Stimulated activated CD4-positive, alpha-beta T cell treated with anti-CD3 and anti-CD28 coated beads, Interleukin-1b, Interleukin-23, amount 100 ng/mL, for 1 hour (primary cell): ENCODE data around the gene PTPRN2.
"Not testable (repeated sequence)": the region's sequence is repeated elsewhere in the genome, so short reads cannot be mapped to it uniquely, and the experiment has no call there.

Experiments used
- DNase-seq, 2 donors: peaks; one replicate each; pipeline ENCODE4 v3.0.0-alpha.2; 2020; ENCODE audit warnings: low read depth in 2 of 2

PTPRN2 gene

DNA sequence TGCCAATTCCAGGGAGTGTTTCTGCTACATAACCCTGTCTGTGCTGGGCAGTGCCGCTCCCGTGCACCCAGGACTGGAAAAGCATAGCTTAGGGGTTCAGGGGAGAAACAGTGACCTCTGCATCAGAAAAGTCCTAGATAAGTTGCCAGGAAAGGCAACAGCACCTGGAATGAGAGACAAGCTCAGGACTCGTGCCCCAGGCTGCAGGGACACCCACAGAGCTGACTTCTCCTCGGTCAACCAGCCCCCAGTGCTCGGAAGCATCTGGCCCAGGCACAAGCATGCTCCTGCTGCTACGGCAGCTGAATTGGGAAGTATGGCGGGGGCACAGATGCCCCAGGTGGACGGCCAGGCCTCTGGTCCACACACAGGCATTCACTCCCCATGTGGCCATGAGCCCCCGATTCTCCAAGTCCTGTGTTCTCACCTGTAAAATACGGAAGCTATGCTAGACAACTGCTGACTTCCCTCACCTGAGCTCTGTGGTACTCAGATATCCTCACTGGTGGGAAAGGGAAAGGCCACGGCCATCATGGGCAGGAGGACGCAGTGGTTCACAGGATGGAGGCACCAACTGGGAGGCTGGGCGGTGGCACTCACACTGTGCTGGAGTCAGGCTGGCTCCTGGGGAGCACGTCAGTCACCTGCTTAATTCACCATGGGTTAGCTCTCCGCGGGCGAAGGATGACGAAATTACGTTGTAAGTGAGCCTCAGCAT, 220.5 kb downstream of the PTPRN2 start:
- DNase-seq: no peak

DNA sequence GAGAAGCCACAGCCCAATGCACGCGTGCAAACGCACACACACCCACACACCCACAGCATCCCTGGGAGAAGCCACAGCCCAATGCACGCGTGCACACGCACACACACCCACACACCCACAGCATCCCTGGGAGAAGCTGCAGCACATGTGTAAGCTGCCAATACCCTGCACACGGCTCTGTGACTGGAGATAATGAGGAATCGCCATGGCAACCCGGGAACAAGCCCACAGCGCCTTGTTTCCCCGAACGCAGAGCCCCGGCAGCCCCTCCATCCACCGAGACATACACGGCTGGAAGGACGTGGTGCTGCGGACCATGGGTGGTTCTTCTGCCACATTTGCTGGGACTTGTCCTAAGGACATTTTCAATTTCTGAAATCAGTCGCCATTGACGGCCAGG, 221.3 kb downstream of the PTPRN2 start:
- DNase-seq: no peak

DNA sequence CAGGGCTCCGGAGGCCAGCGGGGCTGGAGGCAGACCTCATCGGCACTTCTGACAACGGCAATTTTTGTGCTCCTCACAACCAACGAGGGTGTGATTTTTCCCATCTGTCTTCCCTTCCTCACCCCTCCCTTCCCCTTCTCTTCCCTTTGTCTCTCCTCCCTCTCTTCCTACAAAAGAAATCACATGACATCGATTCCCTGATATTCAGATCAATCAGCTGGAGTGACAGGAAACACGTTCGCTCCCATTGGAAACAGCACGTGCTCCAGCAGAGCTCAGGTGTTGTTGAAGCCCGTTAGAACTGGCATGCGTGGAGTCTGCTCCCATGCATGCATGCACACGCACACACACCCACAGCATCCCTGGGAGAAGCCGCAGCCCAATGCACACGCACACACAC, 222.4 kb downstream of the PTPRN2 start:
- DNase-seq: no peak

DNA sequence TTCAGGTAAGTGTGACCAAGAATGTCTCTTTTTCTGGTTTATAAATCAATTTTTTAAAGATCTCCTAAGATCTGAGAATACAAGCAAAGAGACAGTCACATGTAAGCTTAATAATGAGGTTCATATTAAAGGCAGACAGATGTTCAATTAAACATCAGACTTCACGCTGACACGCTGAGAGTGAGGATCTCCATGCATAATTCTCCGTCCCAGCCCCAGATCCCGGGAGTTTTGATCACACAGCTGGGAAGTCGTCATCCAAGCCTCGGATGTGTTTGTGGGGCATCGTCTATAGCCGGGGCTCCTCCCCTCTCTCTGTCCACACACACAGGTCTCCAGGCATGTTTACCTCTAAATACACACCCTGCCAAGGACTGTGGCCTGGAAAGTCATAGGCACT, 223.2 kb downstream of the PTPRN2 start:
- DNase-seq: no peak

DNA sequence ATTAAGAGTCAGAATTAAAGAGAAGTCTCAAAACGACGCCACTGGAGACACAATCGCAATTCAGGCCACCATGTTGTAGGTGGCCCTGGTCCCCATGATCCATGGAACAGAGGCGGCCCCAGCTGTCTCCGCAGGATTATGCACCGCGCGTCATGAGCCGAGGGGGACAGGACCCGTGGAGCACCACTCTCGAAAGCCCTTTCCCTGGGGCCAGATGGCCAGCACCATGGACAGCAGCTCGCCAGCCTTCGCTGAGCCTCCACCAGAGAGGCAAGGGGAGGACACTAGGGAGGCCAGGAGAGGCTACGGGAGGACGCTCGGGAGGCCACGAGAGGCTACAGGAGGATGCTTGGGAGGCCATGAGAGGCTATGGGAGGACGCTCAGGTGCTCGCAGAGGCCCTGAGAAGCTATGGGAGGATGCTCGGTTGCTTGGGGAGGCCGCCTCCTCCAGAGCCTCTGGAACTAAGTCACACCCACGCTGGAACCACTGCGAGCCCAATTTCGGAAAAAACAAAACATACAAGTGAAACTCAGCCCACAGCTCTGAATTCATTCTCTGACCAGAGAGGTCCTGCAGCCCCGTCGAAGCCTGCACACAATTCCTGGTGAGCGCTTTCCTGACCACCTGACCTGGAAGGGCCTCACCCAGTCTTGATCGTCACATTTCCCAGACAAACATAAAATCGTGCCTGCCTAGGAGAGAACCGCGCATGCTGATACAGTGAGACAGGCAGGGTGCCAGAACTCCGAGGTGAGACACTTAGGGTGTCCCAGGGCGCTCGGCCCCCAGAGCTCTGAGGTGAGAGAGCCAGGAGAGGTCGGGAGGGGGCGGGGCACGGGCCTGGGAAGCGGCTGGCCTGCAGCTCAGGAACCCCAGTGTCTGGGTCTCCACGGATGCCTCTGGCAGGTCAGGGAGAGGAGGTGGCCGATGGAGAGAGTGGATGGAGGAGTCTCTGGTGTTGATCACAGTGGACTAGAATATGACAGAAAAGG, 224.4 kb downstream of the PTPRN2 start:
- DNase-seq: no peak

DNA sequence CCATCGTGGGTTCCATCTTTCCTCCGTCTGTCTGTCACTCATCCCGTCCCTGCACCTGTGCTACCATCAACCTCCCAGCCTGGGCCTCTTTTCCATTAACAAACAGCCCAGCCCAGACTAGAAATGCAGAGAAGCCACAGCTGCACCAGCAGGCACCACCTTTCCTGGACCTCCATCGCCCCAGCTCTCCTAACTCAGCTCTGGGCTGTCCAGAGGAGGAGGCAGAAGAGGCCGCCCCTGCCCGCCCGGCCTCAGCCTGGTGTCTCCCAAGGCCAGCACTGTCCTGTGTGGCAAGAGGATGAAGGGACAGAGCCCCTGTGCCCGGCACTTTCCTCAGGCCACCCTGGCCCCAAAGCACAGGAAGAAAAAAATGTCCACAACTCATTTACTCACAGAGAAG, 225.6 kb downstream of the PTPRN2 start:
- no peak for DNase-seq

DNA sequence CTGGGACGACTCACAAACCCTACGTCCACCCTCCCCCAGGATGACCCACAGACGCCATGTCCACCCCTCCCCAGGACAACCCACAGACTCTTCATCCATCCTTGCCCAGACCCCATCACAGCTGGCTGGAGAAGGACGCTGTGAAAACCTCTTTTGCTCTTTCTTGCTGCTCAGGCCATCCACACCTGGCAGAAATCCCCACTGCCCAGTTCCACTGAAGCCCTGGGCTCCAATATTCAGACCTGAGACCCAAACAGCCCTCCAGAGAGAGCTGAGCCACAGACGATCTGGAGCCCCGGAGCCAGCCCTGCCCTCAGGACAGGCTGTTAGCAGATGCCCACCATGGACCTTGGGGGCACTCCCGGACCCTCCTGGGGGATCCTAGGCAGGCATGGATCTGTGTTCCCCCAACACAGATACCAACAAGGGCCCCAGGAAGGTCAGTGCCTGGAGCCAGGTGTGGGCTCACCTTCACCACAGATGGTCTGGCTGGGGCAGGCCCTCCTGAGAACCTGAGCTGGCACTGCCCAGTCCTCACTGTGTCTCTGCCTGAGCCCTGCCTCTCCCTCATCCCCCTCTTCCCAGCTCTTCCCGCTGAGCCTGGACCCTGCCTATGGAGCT, 226.2 kb downstream of the PTPRN2 start:
- DNase-seq: no peak

DNA sequence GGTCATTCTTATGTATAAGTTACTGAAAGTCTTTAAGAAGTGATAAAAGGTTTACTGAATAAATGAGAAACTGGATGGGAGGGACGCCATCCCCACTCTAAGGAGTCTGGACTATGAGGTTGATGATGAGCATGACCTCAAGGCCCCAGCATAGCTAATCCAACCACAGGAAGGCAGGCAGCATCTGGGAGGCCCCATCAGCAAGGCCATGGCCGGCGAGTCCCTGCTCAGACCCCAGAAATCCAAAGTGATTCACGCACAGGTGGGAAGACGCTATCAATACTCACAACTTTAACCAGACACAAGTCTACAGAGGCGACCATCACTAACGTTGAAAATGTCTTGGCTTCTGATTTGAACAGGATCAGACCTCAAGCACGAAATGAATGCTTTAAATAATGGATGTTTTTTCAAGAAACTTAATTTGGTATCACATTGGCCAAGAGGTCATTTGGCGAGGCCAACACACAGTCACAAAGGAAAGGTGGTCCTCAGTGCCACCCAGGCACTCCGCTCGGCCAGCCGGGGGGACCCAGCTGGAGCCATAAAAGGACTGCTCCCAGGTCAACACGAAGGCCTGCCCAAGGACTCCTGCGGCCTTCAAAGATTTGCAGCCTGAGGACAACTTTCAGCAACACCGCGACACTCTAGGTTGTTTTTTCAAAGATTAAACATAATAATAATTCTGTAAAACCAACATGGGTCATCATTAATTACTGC, 228.5 kb downstream of the PTPRN2 start:
- no peak for DNase-seq

DNA sequence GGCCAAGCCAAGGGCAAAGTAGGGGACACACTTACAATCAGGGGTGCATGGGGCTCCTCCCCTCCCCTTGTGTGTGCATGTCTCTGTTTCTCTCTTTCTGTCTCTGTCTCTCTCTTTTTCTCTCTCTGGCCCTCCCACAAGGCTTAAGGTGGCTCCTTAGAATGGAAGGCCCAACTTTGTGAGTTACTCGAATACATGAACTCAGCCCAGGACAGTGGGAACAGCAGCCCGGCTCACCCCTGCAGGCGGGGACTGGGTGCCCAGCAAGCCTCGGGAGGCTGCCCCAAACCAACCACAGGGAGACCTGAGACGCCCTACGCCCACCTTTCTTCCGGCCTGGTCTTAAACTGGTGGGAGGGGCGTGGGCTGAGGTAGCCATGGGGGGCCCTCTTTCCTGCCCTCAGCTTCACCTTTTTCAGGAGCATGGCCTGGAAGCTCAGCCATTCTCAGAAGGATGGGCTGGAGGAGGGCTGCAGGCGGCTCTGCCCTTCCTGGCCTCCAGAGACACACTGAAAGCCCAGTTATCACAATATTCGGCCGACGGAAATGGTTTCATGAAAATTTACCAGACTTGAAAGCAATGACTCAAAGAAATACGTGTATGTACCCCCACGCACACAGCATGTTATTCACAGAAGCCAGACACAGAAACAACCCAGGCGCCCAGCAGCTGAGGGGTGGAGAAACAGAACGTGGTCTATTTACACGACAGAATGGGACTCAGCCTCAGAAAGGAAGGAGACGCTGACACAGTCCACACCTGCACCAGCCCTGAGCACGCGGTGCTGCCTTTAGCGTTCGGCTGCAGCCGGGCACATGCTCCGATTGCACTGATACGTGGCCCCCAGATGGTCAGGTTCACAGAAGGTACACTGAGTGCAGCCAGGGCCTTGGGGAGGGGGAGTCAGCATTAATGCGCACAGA, 229.5 kb downstream of the PTPRN2 start:
- DNase-seq: no peak

DNA sequence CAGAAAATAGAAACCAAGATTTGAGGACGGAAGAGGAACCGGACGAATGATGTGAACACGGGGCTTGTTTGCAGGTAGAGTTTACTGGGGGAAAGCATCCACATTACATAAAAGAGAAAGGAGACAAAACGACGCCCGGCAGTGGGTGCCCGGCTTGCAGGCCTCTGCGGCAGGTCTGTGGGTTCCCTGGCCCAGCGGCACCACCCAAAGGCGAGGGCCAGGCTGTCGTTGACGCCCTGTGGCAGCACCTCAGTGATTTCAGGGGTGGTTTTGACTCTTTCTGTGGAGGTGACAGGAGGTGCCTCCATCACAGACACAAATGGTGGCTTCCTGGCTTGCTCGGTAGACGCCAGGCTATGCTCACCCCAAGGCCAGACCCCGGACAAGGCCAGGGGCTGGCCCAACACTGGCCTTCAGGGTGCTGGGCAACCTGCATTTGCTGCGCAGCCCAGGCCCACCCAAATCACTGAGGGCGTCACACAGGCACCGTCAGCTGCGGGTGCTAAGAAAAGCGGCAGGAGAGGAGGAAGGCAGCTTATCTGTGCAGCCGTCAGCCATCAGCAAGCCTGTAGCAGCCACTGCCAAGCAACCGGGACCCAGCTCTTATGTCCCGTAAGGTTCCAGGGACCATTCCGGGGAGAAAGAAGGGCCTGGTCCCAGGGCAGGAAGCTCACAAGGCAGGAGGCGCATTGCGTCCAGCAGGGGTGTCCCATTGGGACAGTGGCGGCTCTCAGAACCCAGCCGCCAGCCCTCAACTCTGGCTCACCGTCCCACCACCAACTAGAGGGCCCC, 230.3 kb downstream of the PTPRN2 start:
- no peak for DNase-seq

DNA sequence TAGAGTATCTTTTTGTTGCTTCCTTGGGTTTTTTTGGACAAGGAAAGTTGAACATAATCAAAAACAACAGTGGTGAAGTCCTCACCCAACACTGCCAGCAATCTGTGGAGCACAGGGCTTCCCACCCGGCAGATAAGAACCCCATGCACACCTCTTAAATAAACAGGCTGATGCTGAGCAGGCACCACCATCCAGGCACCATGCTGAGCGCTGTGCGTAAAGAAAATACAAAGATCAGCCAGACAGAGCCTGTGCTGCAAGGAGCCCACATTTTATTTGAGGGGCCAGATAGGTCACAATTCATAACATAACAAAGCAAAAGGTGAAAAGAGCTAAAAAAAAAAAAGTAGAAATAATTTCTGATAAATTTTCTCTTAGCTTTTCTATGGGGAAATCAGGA, 231.2 kb downstream of the PTPRN2 start:
- DNase-seq: no peak

DNA sequence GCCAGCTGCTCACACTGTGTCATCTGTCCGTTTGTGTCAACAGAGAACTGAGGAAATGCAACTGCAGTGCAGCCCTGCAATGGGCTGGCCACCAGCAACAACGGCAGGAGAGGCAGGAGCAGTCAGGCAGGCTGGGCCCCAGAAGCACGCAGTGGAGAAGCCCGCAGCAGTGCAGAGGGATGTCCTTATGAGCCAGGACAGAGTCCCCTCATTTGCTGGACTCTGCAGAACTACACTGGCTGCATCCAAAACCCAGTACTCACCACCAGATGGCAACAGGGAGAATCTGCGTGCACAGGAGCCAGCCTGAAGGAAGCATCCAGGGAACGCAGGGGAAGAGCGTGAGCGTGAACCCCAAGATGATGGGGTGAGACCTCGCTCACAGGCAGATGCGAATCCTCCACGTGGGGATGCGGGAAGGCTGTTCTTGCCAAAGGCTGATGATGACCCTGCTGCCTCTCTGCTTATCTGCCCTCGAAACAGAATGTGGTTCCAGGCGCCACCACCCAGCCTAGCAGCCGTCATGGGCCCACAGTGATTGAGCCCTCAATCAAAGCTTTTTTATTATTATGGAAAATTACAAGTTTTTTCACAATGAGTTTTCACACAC, 232.1 kb downstream of the PTPRN2 start:
- no peak for DNase-seq

DNA sequence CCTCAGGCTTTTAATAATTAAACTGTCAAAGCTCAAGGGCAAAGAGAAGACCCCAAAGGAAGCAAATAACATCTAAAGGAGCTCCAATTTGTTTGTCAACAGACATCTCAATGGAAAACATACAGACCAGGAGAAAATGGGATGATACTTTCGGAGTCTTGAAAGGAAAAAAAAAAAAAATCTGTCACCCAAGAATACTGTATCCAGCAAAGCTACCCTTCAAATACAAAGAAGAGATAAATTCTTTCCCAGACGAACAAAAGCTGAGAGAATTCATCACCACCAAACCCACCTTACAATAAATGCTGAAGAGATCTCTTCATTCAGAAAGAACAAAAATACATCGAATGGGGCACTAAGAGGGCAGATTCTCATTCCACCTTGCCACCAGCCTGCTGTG, 232.8 kb downstream of the PTPRN2 start:
- DNase-seq: no peak

DNA sequence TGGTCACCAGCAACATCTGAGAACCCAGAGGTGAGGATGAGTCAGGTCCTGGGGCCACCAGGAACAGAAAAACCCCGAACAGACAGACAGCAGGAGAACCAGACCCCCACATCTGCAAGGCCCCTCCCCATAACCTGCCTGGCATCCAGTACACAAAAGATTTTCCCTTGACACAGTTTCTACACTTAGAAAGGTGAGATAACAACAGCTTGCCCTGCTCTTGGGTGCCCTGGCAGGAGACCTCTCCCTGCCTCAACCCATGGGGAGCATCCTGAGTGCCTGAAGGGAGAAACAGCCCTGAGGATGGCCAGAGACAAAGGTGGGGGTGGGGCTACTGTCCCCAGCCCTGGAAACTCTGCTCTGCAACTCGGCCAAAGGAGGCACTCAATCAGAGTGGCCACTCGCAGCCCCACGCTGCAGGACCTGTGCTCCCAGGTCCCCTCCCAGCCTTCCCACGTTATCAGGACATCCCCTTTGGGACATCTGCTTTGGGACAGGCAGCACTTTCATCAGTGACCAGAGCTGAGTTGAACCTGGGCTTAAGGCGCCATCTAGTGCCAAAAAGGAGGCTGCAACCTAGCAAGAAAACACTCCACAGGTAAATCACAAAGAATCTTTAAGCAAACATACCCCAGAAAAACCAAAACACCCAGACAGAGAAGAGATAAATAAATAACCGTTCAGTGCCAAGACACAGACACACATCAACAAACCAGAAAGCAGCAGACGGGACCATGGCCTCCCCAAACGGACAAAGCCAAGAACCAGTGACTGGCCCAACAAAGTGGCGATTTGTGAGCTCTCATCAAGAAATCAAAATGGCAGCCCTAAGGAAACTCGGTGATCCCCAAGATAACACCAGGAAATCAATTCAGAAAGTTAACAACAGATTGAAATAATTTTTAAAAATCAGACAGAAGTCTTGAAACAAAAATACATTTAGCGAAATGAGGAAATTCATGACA, 233.7 kb downstream of the PTPRN2 start:
- DNase-seq: no peak

DNA sequence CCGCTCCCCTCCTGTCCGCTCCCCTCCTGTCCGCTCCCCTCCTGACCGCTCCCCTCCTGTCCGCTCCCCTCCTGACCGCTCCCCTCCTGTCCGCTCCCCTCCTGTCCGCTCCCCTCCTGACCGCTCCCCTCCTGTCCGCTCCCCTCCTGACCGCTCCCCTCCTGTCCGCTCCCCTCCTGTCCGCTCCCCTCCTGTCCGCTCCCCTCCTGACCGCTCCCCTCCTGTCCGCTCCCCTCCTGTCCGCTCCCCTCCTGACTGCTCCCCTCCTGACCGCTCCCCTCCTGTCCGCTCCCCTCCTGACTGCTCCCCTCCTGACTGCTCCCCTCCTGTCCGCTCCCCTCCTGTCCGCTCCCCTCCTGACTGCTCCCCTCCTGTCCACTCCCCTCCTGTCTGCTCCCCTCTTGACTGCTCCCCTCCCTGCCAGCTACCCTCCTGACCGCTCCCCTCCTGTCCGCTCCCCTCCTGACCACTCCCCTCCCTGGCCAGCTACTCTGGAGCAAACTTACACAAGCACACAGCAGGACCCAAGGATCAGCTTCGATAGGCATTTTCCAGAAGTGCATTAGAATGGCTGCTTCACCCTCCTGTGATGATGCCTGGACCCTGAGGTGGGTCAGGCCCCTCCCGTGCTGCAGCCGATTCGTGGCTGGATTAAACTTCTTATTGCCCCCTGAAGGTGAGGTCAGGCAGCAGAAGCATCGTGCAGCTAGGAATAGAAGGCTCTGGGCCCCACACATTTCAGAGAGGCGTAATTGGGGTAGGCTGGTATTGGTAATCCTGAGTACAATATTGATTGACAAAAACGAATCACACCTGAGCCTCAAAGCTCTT, 235.5 kb downstream of the PTPRN2 start:
- not testable (repeated sequence) for DNase-seq

DNA sequence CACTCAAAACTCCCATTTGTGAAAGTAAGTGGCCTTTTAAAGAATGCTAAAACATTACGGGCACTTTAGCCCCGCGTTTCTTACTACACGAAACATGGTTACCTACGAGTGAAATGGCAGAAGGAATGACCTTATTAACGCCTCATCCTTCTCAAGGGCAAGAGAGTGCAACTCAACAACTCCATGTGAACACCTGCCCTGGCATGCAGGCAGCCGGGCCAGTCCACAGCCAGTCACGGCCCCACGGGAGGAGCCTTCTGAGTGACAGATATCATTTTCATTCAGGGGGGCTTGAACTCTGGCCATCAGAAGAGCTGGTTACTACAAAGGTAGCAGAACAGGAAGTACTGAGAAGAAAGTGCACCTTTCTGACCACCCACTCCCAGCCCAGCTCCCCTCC, 236.1 kb downstream of the PTPRN2 start:
- DNase-seq: no peak

DNA sequence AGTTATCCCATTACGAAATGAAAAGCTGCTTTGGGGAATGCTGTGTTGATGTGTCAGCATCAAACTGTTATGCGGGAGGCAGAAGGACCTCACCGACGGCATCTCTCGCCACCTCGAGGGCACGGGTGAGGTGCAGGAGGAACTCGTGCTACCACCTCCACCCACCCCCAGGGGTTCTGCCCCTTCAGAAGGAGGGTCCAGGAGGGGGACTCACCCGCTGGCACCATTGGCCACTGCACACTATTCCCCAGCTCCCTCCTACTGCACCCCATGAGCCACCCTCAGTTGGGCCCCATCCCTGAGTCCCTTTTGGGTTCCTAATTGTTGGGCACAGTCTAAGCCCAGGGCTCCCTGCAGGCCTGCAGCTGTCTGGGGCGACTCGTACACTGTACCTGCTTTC, 236.6 kb downstream of the PTPRN2 start:
- DNase-seq: no peak
